Measurements from ENCODE around the gene ST7. TPM values are rescaled to one million over a fixed set of nuclear protein-coding genes. Genes with fewer than 3 reads are reported as not detected.

ST7 gene
- total RNA-seq, 1 experiment from 2014 or later: 12.4 TPM

DNA sequence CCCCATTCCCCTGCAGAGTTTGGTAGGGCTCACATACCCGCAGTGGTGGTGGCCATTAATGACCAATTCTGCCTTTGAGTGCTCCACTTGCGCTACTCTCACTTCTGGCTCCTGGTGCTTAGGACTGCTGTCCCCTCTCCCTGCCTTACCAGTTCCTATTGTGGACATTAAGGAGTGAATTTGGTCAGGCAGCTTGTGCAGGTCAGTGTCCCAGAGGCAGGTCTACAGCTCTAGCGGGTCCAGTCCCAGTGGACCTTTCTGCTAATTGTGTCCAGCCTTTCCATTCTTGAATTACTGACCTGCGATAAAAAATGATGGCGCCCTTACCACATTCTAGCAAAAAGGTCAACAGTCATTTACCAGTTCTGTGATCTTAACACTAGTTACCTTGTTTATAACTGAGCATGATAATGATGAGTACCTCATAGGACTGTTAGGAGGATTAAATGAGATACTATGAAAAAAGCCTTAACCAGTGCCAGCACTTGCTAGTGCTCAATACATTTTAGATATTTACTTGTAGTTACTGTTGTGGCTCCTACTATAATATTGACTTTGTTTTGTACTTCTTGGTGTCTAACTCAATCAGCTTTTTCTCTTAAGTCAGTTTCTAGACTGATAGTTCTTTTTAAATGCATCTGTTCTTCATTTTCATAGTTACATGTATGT, 14.1 kb downstream of the ST7 start:
- H3K27ac Mint-ChIP-seq: no peak overlapping the region

GRCh38 chr7:116967983-116968382, 14.7 kb downstream of the ST7 start:
- Mint-ChIP-seq H3K27me3 (ENCODE audit: low read depth) (no peaks in the 10 kb centered on the region), H3K27ac (no peak overlapping the region), H3K4me3 (no peak overlapping the region), H3K36me3 (no peaks in the 10 kb centered on the region), H3K9me3 (no peaks in the 10 kb centered on the region), H3K4me1 (peaks cover 60% of the 10 kb centered on the region)
- POLR2A ChIA-PET: no interaction called here
- no peak for DNase-seq (ENCODE audit: low spot score)
- TF ChIP-seq ZNF416 (CRISPR knock-in tag; IDR thresholded peaks at IDR 0.05) (no peak), NFE2L1 (CRISPR knock-in tag; IDR thresholded peaks at IDR 0.05) (no peak), CDX4 (CRISPR knock-in tag; IDR thresholded peaks at IDR 0.05; ENCODE audit: borderline replicate concordance) (no peak)
- CTCF ChIA-PET: no interaction called here
- no peak for ATAC-seq

More for the DNA sequence above, 14.1 kb downstream of the ST7 start:
- TF ChIP-seq, protein P1, sequence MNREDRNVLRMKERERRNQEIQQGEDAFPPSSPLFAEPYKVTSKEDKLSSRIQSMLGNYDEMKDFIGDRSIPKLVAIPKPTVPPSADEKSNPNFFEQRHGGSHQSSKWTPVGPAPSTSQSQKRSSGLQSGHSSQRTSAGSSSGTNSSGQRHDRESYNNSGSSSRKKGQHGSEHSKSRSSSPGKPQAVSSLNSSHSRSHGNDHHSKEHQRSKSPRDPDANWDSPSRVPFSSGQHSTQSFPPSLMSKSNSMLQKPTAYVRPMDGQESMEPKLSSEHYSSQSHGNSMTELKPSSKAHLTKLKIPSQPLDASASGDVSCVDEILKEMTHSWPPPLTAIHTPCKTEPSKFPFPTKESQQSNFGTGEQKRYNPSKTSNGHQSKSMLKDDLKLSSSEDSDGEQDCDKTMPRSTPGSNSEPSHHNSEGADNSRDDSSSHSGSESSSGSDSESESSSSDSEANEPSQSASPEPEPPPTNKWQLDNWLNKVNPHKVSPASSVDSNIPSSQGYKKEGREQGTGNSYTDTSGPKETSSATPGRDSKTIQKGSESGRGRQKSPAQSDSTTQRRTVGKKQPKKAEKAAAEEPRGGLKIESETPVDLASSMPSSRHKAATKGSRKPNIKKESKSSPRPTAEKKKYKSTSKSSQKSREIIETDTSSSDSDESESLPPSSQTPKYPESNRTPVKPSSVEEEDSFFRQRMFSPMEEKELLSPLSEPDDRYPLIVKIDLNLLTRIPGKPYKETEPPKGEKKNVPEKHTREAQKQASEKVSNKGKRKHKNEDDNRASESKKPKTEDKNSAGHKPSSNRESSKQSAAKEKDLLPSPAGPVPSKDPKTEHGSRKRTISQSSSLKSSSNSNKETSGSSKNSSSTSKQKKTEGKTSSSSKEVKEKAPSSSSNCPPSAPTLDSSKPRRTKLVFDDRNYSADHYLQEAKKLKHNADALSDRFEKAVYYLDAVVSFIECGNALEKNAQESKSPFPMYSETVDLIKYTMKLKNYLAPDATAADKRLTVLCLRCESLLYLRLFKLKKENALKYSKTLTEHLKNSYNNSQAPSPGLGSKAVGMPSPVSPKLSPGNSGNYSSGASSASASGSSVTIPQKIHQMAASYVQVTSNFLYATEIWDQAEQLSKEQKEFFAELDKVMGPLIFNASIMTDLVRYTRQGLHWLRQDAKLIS (CRISPR knock-in tag; IDR thresholded peaks at IDR 0.05; ENCODE audit: borderline replicate concordance): no peak
- TF ChIP-seq GTF2I (CRISPR knock-in tag; conservative IDR thresholded peaks at IDR 0.05): no peak
- TF ChIP-seq MLX (CRISPR knock-in tag; IDR thresholded peaks at IDR 0.05): no peak
- TF ChIP-seq TCF7 (CRISPR knock-in tag; IDR thresholded peaks at IDR 0.05; ENCODE audit: low read depth): no peak
- no peak for TF ChIP-seq NFE2L1 (CRISPR knock-in tag; IDR thresholded peaks at IDR 0.05)
- TF ChIP-seq RORB (CRISPR knock-in tag; IDR thresholded peaks at IDR 0.05): no peak
- TF ChIP-seq, protein P2, sequence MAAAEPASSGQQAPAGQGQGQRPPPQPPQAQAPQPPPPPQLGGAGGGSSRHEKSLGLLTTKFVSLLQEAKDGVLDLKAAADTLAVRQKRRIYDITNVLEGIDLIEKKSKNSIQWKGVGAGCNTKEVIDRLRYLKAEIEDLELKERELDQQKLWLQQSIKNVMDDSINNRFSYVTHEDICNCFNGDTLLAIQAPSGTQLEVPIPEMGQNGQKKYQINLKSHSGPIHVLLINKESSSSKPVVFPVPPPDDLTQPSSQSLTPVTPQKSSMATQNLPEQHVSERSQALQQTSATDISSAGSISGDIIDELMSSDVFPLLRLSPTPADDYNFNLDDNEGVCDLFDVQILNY (CRISPR knock-in tag; IDR thresholded peaks at IDR 0.05): no peak
- TF ChIP-seq KAT7 (CRISPR knock-in tag; IDR thresholded peaks at IDR 0.05; ENCODE audit: borderline replicate concordance): no peak
- no peak for TF ChIP-seq SMAD4 (CRISPR knock-in tag; IDR thresholded peaks at IDR 0.05)
- TF ChIP-seq SOX15 (CRISPR knock-in tag; IDR thresholded peaks at IDR 0.05): no peak
- no peak for TF ChIP-seq ZMAT4 (CRISPR knock-in tag; IDR thresholded peaks at IDR 0.05)
- no peaks in the 10 kb centered on the region for H3K36me3 Mint-ChIP-seq
- ChIA-PET POLR2A (no interaction called here), CTCF (no interaction called here)
- H3K27me3 Mint-ChIP-seq (ENCODE audit: low read depth): no peaks in the 10 kb centered on the region
- ATAC-seq (no peak), DNase-seq (ENCODE audit: low spot score) (no peak)
- H3K4me1 Mint-ChIP-seq: peaks cover 54% of the 10 kb centered on the region
- no peak overlapping the region for H3K4me3 Mint-ChIP-seq
- H3K9me3 Mint-ChIP-seq: no peaks in the 10 kb centered on the region

DNA sequence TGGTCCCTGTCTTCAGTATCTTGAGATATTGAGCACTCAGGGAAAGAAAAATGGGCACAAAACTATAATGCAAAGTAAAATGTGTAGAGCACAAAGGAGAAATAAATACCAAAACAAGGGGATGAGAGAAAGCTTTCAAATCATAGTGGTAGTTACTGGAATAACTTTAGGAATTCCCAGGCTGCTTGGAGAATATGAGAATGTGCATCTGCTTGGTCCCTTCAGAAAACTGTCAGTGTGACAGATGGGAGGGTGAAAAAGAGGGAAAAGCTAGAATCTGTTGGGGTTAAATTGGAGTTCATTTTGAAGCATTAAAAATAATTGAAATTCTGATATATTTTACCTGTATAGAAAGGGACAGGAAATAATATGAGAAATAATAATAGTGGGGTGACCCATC, 15.3 kb downstream of the ST7 start:
- Mint-ChIP-seq H3K4me3 (no peak overlapping the region), H3K27me3 (ENCODE audit: low read depth) (no peaks in the 10 kb centered on the region), H3K27ac (0 out of 2 replicates have a peak overlapping the region, but pooled peaks have one; percentile 10), H3K36me3 (no peaks in the 10 kb centered on the region), H3K4me1 (peaks cover 63% of the 10 kb centered on the region), H3K9me3 (no peaks in the 10 kb centered on the region)
- DNase-seq (ENCODE audit: low spot score) (no peak), ATAC-seq (no peak)
- ChIA-PET POLR2A (no interaction called here), CTCF (interaction anchor here (0.6 kb wide), 1 partner anchor 16 kb away, joined by 3 read pairs; no protein-coding TSS in a partner anchor)
- no peak for TF ChIP-seq ZMAT4 (CRISPR knock-in tag; IDR thresholded peaks at IDR 0.05)
- TF ChIP-seq MLX (CRISPR knock-in tag; IDR thresholded peaks at IDR 0.05): no peak
- no peak for TF ChIP-seq GTF2I (CRISPR knock-in tag; conservative IDR thresholded peaks at IDR 0.05)
- TF ChIP-seq, protein P3, sequence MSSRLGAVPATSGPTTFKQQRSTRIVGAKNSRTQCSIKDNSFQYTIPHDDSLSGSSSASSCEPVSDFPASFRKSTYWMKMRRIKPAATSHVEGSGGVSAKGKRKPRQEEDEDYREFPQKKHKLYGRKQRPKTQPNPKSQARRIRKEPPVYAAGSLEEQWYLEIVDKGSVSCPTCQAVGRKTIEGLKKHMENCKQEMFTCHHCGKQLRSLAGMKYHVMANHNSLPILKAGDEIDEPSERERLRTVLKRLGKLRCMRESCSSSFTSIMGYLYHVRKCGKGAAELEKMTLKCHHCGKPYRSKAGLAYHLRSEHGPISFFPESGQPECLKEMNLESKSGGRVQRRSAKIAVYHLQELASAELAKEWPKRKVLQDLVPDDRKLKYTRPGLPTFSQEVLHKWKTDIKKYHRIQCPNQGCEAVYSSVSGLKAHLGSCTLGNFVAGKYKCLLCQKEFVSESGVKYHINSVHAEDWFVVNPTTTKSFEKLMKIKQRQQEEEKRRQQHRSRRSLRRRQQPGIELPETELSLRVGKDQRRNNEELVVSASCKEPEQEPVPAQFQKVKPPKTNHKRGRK (CRISPR knock-in tag; IDR thresholded peaks at IDR 0.05; ENCODE audit: borderline replicate concordance): no peak
- TF ChIP-seq ZNF423 (CRISPR knock-in tag; IDR thresholded peaks at IDR 0.05): no peak
- TF ChIP-seq TEAD1 (CRISPR knock-in tag; IDR thresholded peaks at IDR 0.05): no peak
- no peak for TF ChIP-seq TCF7 (CRISPR knock-in tag; IDR thresholded peaks at IDR 0.05; ENCODE audit: low read depth)
- no peak for TF ChIP-seq TP53 (CRISPR knock-in tag; IDR thresholded peaks at IDR 0.05)
- no peak for TF ChIP-seq ZNF219 (CRISPR knock-in tag; IDR thresholded peaks at IDR 0.05; ENCODE audit: borderline replicate concordance)
- TF ChIP-seq ZNF263 (CRISPR knock-in tag; IDR thresholded peaks at IDR 0.05; ENCODE audit: low read depth): no peak
- TF ChIP-seq, protein P4, sequence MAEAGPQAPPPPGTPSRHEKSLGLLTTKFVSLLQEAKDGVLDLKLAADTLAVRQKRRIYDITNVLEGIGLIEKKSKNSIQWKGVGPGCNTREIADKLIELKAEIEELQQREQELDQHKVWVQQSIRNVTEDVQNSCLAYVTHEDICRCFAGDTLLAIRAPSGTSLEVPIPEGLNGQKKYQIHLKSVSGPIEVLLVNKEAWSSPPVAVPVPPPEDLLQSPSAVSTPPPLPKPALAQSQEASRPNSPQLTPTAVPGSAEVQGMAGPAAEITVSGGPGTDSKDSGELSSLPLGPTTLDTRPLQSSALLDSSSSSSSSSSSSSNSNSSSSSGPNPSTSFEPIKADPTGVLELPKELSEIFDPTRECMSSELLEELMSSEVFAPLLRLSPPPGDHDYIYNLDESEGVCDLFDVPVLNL (CRISPR knock-in tag; IDR thresholded peaks at IDR 0.05; ENCODE audit: borderline replicate concordance, low read depth): no peak

Data from WTC11 (cell line).